ENCODE measurements around the gene CACUL1.

DNA sequence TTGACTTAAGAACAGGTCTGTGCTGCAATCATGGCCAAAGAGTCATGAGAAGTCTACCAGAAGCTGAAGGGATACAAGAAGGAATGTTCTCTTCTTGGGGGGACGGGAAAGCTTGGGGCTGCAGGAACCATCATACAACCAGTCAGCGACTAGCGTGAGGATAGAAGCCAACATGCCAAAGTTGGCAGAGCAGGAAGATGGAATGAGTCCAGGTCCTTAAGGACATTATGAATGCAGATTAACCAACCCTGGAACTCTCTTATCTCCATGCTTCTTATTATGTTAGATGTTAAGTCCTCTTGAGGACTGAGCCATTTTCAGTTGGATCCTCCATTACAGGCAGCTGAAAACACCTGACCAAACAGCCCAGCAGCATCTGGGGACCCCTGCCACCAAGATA lies 17.2 kb upstream of the CACUL1 start:
- TF ChIP-seq POLR2A (IDR thresholded peaks at IDR 0.05; ENCODE audit: low read length) (no peak), GATA1 (IDR thresholded peaks at IDR 0.05; ENCODE audit: low read depth, low read length) (no peak)

Measured in erythroblast (primary cell).